HepG2 (cell line): Measurements from ENCODE around the gene TMEM219. TPM values are rescaled to one million over a fixed set of nuclear protein-coding genes. Genes with fewer than 3 reads are reported as not detected.

Experiments
- DPF2 ChIP-seq: sonication (generic); formaldehyde crosslinking; IDR thresholded peaks from 2 replicates; pipeline ENCODE4 v1.4.0; 2020; ENCODE audit warnings: mild to moderate bottlenecking, low read depth, missing genetic modification reagents, borderline replicate concordance
- FOSL2 ChIP-seq: sonication (generic); formaldehyde crosslinking; IDR thresholded peaks from 2 replicates; pipeline ENCODE4 v1.4.0; 2020; ENCODE audit warnings: missing genetic modification reagents
- KDM1A ChIP-seq: IDR thresholded peaks from 2 replicates; pipeline ENCODE4 v1.6.1; 2016; ENCODE audit warnings: missing compliant biosample characterization
- KLF9 ChIP-seq: IDR thresholded peaks from 2 replicates; pipeline ENCODE4 v1.6.1; 2016; ENCODE audit warnings: low read depth
- MYC ChIP-seq: sonication (generic); formaldehyde crosslinking; IDR thresholded peaks from 2 replicates; pipeline ENCODE4 v1.9.0; 2021; ENCODE audit warnings: missing genetic modification reagents, borderline replicate concordance
- PCBP1 ChIP-seq: fragments of 200-400 bp; formaldehyde crosslinking; IDR thresholded peaks from 2 replicates; pipeline ENCODE4 v1.6.1; 2017; ENCODE audit warnings: mild to moderate bottlenecking, low read depth, low read length, borderline replicate concordance
- SRSF1 ChIP-seq: fragments of 200-400 bp; formaldehyde crosslinking; optimal IDR thresholded peaks from 2 replicates; pipeline ENCODE3; 2017; ENCODE audit warnings: mild to moderate bottlenecking, low read depth, low read length, moderate library complexity
- ZNF136 ChIP-seq: sonication (generic); formaldehyde crosslinking; IDR thresholded peaks from 2 replicates; pipeline ENCODE4 v1.8.1; 2022; ENCODE audit warnings: low read depth, mild to moderate bottlenecking, moderate library complexity, missing genetic modification reagents
- ZNF44 ChIP-seq: sonication (generic); formaldehyde crosslinking; IDR thresholded peaks from 2 replicates; pipeline ENCODE4 v1.5.1; 2020; ENCODE audit warnings: mild to moderate bottlenecking, missing genetic modification reagents
- ZNF547 ChIP-seq: sonication (generic); formaldehyde crosslinking; IDR thresholded peaks from 2 replicates; pipeline ENCODE4 v1.5.1; 2020; ENCODE audit warnings: mild to moderate bottlenecking, missing genetic modification reagents
- ZNF775 ChIP-seq: sonication (generic); formaldehyde crosslinking; IDR thresholded peaks from 2 replicates; pipeline ENCODE4 v1.4.0; 2020; ENCODE audit warnings: missing genetic modification reagents, mild to moderate bottlenecking, moderate library complexity, borderline replicate concordance
- polyA plus RNA-seq, 8 experiments: library from polyadenylated mRNA; depleted of rRNA in 3 of 8; stranded (reverse) in 7 of 8; unstranded in 1 of 8; fragments of >200 nt; fragmentation: Illumina TruSeq in 4 of 8; extraction: Trizol in 4 of 8; gene quantifications; 2 replicates each; pipeline versions ENCODE4 v1.2.1 to v1.2.3, GENCODE V29; 2011 to 2016; ENCODE audit warnings: low read depth in 4 of 8, missing spikeins in 1 of 8, mixed read lengths in 1 of 8; ENCODE audit not compliant: insufficient read depth in 1 of 8
- total RNA-seq, 5 experiments: library from RNA; depleted of rRNA; stranded (reverse); fragments of >200 nt; fragmentation: Illumina TruSeq; extraction: Trizol; gene quantifications; 2 replicates each; pipeline ENCODE4 v1.2.3, GENCODE V29; 2016; ENCODE audit warnings: low read depth in 1 of 5
- TF ChIP-seq, protein P1 (sequence below): sonication (generic); formaldehyde crosslinking; conservative IDR thresholded peaks from 2 replicates; pipeline ENCODE4 v1.4.0; 2020; ENCODE audit warnings: mild to moderate bottlenecking, missing genetic modification reagents, moderate library complexity
- TF ChIP-seq, protein P2 (sequence below): sonication (generic); formaldehyde crosslinking; IDR thresholded peaks from 2 replicates; pipeline ENCODE4 v1.4.0; 2020; ENCODE audit warnings: missing genetic modification reagents
- TF ChIP-seq, protein P3 (sequence below): sonication (generic); formaldehyde crosslinking; IDR thresholded peaks from 2 replicates; pipeline ENCODE4 v1.4.0; 2020; ENCODE audit warnings: mild to moderate bottlenecking, missing genetic modification reagents
- TF ChIP-seq, protein P4 (sequence below): sonication (generic); formaldehyde crosslinking; IDR thresholded peaks from 2 replicates; pipeline ENCODE4 v1.5.1; 2020; ENCODE audit warnings: mild to moderate bottlenecking, missing genetic modification reagents, moderate library complexity
- TF ChIP-seq, protein P5 (sequence below): sonication (generic); formaldehyde crosslinking; IDR thresholded peaks from 2 replicates; pipeline ENCODE4 v1.8.0; 2022; ENCODE audit warnings: mild to moderate bottlenecking, missing genetic modification reagents; ENCODE audit not compliant: insufficient replicate concordance
- TF ChIP-seq, protein P6 (sequence below): sonication (generic); formaldehyde crosslinking; conservative IDR thresholded peaks from 2 replicates; pipeline ENCODE4 v1.4.0; 2020; ENCODE audit warnings: missing genetic modification reagents

TMEM219 gene
- total and polyA plus RNA-seq, 2 of the 13 experiments (the other 11 are each of a cell fraction or from before 2014, with no cell fraction given): 105 to 115 TPM

DNA sequence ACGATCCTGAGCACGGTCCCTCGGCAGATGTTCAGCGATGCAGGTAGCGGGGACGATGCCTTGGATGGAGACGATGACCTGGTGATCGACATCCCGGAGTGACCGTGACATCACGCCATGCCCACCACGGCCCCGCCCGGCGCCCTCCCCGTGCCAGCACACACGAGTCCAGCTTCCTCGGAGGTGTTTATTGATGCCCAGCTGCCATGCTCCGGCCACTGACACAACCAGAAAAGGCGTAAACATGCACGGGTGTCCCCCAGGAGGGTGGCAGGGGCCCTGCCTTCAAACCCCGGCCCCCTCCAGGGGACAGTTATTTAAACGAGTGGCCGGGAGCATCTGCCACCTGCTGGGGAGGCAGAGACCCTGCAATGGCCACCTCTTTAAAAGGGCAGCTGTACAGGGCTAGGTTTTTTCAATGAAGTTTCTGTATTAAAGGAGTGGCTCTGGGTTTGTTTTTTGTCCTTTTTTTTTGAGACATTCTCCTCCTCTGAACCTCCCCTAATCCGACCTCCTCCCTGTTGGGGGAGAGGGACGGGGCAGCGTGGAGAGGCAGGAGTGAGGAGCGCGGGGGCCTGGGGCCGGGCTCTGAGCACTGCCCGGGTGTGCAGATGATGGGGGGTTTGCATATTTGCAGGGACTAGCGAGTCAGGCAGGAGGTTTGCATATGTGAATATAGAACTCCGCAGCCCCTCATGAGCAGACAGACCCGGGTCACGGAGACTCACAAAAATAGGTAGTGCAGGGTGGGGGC is 43.6 kb downstream of the TMEM219 start (continued):
- TF ChIP-seq, protein P1, sequence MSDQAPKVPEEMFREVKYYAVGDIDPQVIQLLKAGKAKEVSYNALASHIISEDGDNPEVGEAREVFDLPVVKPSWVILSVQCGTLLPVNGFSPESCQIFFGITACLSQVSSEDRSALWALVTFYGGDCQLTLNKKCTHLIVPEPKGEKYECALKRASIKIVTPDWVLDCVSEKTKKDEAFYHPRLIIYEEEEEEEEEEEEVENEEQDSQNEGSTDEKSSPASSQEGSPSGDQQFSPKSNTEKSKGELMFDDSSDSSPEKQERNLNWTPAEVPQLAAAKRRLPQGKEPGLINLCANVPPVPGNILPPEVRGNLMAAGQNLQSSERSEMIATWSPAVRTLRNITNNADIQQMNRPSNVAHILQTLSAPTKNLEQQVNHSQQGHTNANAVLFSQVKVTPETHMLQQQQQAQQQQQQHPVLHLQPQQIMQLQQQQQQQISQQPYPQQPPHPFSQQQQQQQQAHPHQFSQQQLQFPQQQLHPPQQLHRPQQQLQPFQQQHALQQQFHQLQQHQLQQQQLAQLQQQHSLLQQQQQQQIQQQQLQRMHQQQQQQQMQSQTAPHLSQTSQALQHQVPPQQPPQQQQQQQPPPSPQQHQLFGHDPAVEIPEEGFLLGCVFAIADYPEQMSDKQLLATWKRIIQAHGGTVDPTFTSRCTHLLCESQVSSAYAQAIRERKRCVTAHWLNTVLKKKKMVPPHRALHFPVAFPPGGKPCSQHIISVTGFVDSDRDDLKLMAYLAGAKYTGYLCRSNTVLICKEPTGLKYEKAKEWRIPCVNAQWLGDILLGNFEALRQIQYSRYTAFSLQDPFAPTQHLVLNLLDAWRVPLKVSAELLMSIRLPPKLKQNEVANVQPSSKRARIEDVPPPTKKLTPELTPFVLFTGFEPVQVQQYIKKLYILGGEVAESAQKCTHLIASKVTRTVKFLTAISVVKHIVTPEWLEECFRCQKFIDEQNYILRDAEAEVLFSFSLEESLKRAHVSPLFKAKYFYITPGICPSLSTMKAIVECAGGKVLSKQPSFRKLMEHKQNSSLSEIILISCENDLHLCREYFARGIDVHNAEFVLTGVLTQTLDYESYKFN (CRISPR knock-in tag): 0 out of 2 replicates have a peak, but pooled peaks have one; percentile 12
- TF ChIP-seq, protein P2, sequence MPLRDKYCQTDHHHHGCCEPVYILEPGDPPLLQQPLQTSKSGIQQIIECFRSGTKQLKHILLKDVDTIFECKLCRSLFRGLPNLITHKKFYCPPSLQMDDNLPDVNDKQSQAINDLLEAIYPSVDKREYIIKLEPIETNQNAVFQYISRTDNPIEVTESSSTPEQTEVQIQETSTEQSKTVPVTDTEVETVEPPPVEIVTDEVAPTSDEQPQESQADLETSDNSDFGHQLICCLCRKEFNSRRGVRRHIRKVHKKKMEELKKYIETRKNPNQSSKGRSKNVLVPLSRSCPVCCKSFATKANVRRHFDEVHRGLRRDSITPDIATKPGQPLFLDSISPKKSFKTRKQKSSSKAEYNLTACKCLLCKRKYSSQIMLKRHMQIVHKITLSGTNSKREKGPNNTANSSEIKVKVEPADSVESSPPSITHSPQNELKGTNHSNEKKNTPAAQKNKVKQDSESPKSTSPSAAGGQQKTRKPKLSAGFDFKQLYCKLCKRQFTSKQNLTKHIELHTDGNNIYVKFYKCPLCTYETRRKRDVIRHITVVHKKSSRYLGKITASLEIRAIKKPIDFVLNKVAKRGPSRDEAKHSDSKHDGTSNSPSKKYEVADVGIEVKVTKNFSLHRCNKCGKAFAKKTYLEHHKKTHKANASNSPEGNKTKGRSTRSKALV (CRISPR knock-in tag): no peak
- no peak for TF ChIP-seq DPF2 (CRISPR knock-in tag)
- peak; percentile 30; the same call in 1 of the 2 replicates for TF ChIP-seq FOSL2 (CRISPR knock-in tag)
- no peak for TF ChIP-seq SRSF1
- no peak for TF ChIP-seq ZNF547 (CRISPR knock-in tag)
- TF ChIP-seq, protein P3, sequence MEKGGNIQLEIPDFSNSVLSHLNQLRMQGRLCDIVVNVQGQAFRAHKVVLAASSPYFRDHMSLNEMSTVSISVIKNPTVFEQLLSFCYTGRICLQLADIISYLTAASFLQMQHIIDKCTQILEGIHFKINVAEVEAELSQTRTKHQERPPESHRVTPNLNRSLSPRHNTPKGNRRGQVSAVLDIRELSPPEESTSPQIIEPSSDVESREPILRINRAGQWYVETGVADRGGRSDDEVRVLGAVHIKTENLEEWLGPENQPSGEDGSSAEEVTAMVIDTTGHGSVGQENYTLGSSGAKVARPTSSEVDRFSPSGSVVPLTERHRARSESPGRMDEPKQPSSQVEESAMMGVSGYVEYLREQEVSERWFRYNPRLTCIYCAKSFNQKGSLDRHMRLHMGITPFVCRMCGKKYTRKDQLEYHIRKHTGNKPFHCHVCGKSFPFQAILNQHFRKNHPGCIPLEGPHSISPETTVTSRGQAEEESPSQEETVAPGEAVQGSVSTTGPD (CRISPR knock-in tag): 0 out of 2 replicates have a peak, but pooled peaks have one; percentile 46
- no peak for TF ChIP-seq ZNF775 (CRISPR knock-in tag)
- TF ChIP-seq, protein P4, sequence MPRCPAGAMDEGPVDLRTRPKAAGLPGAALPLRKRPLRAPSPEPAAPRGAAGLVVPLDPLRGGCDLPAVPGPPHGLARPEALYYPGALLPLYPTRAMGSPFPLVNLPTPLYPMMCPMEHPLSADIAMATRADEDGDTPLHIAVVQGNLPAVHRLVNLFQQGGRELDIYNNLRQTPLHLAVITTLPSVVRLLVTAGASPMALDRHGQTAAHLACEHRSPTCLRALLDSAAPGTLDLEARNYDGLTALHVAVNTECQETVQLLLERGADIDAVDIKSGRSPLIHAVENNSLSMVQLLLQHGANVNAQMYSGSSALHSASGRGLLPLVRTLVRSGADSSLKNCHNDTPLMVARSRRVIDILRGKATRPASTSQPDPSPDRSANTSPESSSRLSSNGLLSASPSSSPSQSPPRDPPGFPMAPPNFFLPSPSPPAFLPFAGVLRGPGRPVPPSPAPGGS (CRISPR knock-in tag): no peak; the same call in 1 of the 2 replicates
- TF ChIP-seq, protein P5, sequence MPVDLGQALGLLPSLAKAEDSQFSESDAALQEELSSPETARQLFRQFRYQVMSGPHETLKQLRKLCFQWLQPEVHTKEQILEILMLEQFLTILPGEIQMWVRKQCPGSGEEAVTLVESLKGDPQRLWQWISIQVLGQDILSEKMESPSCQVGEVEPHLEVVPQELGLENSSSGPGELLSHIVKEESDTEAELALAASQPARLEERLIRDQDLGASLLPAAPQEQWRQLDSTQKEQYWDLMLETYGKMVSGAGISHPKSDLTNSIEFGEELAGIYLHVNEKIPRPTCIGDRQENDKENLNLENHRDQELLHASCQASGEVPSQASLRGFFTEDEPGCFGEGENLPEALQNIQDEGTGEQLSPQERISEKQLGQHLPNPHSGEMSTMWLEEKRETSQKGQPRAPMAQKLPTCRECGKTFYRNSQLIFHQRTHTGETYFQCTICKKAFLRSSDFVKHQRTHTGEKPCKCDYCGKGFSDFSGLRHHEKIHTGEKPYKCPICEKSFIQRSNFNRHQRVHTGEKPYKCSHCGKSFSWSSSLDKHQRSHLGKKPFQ (CRISPR knock-in tag): no peak
- 0 out of 2 replicates have a peak, but pooled peaks have one; percentile 41 for TF ChIP-seq MYC (CRISPR knock-in tag)
- no peak for TF ChIP-seq KLF9 (CRISPR knock-in tag)
- TF ChIP-seq PCBP1: no peak
- TF ChIP-seq ZNF136 (CRISPR knock-in tag): no peak
- TF ChIP-seq ZNF44 (CRISPR knock-in tag): 0 out of 2 replicates have a peak, but pooled peaks have one; percentile 21
- TF ChIP-seq, protein P6, sequence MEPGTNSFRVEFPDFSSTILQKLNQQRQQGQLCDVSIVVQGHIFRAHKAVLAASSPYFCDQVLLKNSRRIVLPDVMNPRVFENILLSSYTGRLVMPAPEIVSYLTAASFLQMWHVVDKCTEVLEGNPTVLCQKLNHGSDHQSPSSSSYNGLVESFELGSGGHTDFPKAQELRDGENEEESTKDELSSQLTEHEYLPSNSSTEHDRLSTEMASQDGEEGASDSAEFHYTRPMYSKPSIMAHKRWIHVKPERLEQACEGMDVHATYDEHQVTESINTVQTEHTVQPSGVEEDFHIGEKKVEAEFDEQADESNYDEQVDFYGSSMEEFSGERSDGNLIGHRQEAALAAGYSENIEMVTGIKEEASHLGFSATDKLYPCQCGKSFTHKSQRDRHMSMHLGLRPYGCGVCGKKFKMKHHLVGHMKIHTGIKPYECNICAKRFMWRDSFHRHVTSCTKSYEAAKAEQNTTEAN: no peak
- no peak for TF ChIP-seq KDM1A (CRISPR knock-in tag)
